Uterus (tissue), 2 donors: ENCODE results near the gene LMNTD1.

ENCODE experiments used
- CTCF ChIP-seq, 4 experiments: fragments of 200-600 bp in 2 of 4; fragments of 450-650 bp in 2 of 4; sonication (generic) in 2 of 4; IDR thresholded peaks; one replicate each; pipeline ENCODE4 v1.5.1; 2016 to 2019; ENCODE audit warnings: antibody characterized with exemption in 4 of 4, mild to moderate bottlenecking in 2 of 4, moderate library complexity in 1 of 4
- POLR2A ChIP-seq, 2 donors: fragments of 450-650 bp; IDR thresholded peaks; one replicate each; pipeline ENCODE4 v1.6.1; 2016; ENCODE audit warnings: antibody characterized with exemption in 2 of 2, mild to moderate bottlenecking in 1 of 2, moderate library complexity in 1 of 2

GRCh38 chr12:25573346-25573745, 20.3 kb upstream of the LMNTD1 start:
- TF ChIP-seq POLR2A (IDR thresholded peaks at IDR 0.05) (no peak), CTCF (IDR thresholded peaks at IDR 0.05) (no peak)
